HG03039 (cell line): Measurements from ENCODE around the gene ORMDL2.
"Not testable (repeated sequence)": the region's sequence is repeated elsewhere in the genome, so short reads cannot be mapped to it uniquely, and the experiment has no call there.

Source experiments
- ATAC-seq: cut with Tn5 transposase; IDR thresholded peaks from one replicate; pipeline ENCODE4 v1.9.1; 2021; ENCODE audit warnings: mild to moderate bottlenecking, moderate library complexity; ENCODE audit not compliant: unreplicated experiment

ORMDL2 gene

GRCh38 chr12:55827806-55828205 lies 10.0 kb downstream of the ORMDL2 start:
- no peak for ATAC-seq

- no peak for ATAC-seq
Measured at GRCh38 chr12:55828357-55828756, 10.5 kb downstream of the ORMDL2 start.

- ATAC-seq, result peak; percentile 11
Measured at GRCh38 chr12:55829967-55830600, 12.2 kb downstream of the ORMDL2 start.

- ATAC-seq, result no peak
Measured at GRCh38 chr12:55830601-55831446, 13.0 kb downstream of the ORMDL2 start.

GRCh38 chr12:55831447-55831815 lies 13.6 kb downstream of the ORMDL2 start:
- ATAC-seq, result no peak

- ATAC-seq, result no peak
Measured at GRCh38 chr12:55833056-55833455, 15.2 kb downstream of the ORMDL2 start.

GRCh38 chr12:55834400-55834799 lies 16.6 kb downstream of the ORMDL2 start:
- ATAC-seq, result not testable (repeated sequence)

- no peak for ATAC-seq
Measured at GRCh38 chr12:55838361-55838760, 20.5 kb downstream of the ORMDL2 start.

- no peak for ATAC-seq
Measured at GRCh38 chr12:55839345-55840140, 21.7 kb downstream of the ORMDL2 start.

- no peak for ATAC-seq
Measured at GRCh38 chr12:55840581-55841351, 22.9 kb downstream of the ORMDL2 start.

- no peak for ATAC-seq
Measured at GRCh38 chr12:55842681-55843429, 25.0 kb downstream of the ORMDL2 start, which contains the start of gene MMP19. MMP19 (minus strand) TSS chr12:55842936; CDS start chr12:55842830, 106 bp downstream.

- no peak for ATAC-seq
Measured at GRCh38 chr12:55843431-55843830, 25.6 kb downstream of the ORMDL2 start.

GRCh38 chr12:55844961-55845360 lies 27.1 kb downstream of the ORMDL2 start:
- ATAC-seq, result no peak

GRCh38 chr12:55845361-55845760 lies 27.5 kb downstream of the ORMDL2 start:
- no peak for ATAC-seq

GRCh38 chr12:55845785-55846496 lies 28.1 kb downstream of the ORMDL2 start:
- ATAC-seq, result no peak

- ATAC-seq, result no peak
Measured at GRCh38 chr12:55847033-55847432, 29.2 kb downstream of the ORMDL2 start.

GRCh38 chr12:55847603-55848291 lies 29.9 kb downstream of the ORMDL2 start:
- ATAC-seq, result no peak

- no peak for ATAC-seq
Measured at GRCh38 chr12:55849616-55850343, 31.9 kb downstream of the ORMDL2 start.
